HG02571 (cell line): ENCODE measurements around the gene DAW1.
A peak's percentile ranks its signal among the peaks of the same experiment; 100 is the strongest.

Experiments used
- ATAC-seq: cut with Tn5 transposase; IDR thresholded peaks from one replicate; pipeline ENCODE4 v1.9.1; 2021; ENCODE audit warnings: mild to moderate bottlenecking, moderate library complexity; ENCODE audit not compliant: unreplicated experiment

DAW1 gene

GRCh38 chr2:227861011-227861410, 10.4 kb upstream of the DAW1 start:
- ATAC-seq = no peak

GRCh38 chr2:227862227-227862740, 9.1 kb upstream of the DAW1 start:
- ATAC-seq = no peak

DNA sequence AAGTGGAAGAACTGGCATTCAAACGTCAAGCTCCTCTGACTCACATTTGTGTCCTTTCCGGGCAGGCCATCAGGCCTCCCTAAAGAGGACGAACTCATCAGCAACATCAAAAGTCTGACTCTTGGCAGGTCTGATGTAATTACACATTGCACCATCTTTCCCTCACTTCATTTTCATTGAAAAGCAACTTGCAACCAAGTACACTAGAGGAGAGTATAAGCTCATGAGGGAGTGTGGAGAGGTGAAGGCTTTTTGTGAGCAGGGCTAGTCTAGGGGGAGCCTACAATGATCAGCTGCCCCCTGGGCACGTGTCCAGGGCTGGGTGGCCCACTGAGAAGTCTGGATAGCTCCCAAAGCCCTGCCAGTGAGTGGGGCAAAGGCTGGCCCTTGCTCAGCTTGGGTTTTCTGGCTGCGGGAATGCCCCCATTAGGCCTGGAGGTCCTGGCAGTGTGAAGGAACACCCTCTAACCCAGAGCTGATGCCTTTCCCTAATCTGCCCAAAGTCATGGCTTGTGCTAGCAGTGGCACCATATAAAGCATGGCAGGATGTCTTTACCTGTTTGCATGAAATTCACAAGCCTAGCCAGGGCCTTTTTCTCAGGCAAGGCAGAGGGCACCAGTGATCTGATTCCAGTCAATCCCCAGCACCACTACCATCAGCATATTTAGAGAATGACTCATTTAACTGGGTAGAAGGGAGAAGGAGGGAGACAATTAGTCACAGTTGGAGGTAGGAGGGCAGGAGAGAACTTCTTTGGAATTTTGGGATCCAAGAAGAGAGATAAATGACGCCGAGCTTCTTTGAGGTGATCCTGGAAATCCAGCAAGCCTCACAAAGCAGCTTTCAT, 8.5 kb upstream of the DAW1 start:
- no peak for ATAC-seq

DNA sequence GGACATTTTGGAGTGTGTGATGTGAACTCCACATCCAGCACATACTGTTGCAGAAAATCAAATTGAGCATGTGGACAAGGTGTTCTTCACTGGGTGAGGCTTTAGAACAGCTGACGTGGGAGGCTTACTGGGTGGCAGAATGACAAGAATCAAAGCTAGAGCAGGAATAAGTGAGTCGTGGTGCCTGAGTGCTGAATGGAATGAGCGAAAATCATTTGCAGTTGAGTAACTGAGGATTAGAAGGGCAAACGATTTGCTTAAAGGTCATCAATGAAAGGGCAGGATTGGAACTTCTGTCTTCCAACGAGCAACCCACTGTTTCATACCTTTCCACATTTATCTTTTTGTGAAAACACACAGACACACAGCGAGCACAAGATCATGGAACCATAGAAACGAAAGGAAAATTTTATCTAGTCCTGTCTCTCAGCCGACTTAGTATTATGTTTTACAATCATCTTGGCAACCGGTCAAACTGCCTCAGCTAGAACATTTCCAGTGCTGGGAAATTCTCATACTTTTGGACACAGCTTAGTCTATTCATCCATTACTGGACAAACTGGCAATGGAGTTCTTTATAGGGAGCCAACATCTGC, 7.2 kb upstream of the DAW1 start:
- no peak for ATAC-seq

GRCh38 chr2:227865291-227865690, 6.1 kb upstream of the DAW1 start:
- no peak for ATAC-seq

GRCh38 chr2:227867386-227867785, 4.0 kb upstream of the DAW1 start:
- ATAC-seq = no peak

- ATAC-seq = no peak
Observed at GRCh38 chr2:227870710-227871374, 589 bp upstream of the DAW1 start.

- no peak for ATAC-seq
Observed at GRCh38 chr2:227872676-227873075, 1.2 kb downstream of the DAW1 start.

GRCh38 chr2:227876300-227876801, 4.9 kb downstream of the DAW1 start:
- no peak for ATAC-seq

GRCh38 chr2:227877421-227878310, 6.2 kb downstream of the DAW1 start:
- no peak for ATAC-seq

DNA sequence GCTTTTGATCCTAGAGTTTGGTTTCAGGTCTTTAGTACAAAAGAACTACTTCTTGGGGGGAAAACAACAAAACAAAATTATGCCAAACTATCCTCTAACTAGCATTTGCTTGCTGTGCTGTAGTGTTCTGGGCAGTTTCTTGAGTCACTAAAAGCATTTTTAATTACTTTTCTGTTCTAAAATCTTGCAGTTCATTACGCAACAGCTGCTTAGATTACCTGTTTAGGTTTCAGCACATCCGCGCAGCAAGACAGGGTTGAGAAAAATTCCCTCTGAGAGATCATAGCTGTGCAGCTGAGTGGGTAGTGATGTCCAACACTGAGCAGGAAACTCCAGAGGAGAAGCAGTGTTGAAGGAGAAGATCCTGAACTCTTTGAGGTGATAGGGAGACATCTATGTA, 9.0 kb downstream of the DAW1 start:
- no peak for ATAC-seq

DNA sequence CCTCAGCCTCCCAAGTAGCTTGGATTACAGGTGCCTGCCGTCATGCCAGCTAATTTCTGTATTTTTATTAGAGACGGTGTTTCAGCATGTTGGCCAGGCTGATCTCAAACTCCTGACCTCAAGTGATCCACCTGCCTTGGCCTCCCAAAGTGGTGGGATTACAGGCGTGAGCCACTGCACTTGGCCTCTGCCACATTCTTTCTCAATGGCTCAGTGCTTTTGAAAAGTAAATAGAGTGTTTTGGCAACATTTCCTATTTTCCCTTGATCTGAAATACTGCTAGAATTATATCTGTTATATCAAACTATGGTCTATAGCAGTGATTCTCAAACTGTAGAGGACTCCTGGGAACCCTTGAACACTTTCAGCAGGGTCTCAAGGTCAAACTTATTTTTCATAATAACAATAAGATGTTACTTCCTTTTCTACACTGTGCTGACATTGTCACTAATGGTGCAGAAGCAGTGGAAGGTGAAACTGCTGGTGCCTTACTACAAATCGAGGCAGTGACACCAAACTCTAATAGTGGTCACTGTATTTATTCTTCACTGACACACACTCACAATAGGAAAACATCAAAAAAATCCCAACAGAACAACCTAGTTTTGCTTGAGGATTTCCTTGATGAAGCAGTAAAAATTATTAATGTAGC, 10.6 kb downstream of the DAW1 start:
- no peak for ATAC-seq

DNA sequence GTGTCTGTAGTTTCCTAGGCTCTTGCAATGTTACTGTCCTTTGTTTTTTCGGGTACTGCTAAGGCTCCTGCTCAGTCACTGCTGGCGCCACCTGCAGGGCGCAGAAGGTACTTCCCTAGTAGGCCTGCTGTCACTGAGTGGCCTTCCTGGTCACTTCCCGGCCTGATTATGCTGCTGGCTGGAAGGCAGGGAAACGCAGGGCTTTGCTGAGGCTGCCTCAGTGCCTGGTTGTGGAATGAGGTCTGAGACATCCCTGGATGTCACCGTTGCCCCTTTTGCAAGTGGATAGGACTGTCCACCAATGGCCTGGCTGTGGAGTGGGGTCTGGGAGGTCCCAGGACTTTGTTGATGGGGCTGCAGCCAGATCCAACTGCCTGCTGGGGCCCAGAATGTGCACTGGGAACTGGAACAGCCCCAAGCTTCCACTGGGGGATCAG, 13.1 kb downstream of the DAW1 start:
- peak; percentile 95 for ATAC-seq

- no peak for ATAC-seq
Observed at GRCh38 chr2:227886149-227886548, 14.7 kb downstream of the DAW1 start.

DNA sequence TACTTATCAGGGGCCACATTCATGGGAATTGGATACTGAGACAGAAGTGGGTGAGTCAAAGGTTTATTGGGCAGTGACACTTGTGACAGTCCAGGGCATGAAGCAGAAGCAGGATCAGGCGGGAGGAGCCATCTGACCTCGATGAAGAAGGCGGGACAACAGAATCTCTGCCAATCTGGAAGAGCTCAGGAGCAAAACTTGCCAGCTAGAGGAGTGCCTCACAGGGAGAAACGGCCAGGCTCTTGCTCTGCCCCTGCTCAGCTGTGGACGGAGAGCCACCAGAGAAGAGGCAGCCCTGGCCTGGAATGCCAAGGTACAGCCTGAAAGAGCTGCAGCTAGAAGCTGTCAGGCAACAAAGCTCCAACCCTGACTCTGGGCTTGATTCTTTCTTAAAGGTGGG, 16.9 kb downstream of the DAW1 start:
- no peak for ATAC-seq

GRCh38 chr2:227889336-227889735, 17.9 kb downstream of the DAW1 start:
- no peak for ATAC-seq

DNA sequence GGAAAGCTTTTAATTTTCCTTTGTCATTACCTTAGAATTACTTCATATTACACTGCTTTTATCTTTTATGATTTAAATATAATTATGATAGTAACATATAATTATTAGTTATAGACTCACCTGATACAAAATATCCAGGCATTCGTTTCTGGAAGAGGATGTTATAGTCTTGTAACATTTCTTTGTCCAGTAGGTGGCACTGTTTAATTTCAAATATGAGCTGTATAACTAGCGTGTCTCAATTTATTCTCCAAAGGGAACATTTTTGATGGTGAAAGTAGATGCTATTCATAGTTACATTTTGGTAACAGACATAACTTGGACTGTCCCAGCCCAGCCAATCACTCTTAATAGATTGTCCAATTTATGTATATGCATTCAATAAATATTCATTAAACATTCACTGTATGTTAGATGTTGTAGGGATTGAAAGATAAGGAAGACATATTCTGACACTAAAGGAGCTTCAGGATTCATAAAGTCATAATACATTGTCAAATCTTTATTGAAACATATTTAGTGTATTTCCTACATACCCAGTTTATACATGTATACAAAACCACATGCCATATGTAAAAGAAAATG, 19.2 kb downstream of the DAW1 start:
- ATAC-seq = peak; percentile 53

GRCh38 chr2:227891673-227892072, 20.2 kb downstream of the DAW1 start:
- no peak for ATAC-seq

DNA sequence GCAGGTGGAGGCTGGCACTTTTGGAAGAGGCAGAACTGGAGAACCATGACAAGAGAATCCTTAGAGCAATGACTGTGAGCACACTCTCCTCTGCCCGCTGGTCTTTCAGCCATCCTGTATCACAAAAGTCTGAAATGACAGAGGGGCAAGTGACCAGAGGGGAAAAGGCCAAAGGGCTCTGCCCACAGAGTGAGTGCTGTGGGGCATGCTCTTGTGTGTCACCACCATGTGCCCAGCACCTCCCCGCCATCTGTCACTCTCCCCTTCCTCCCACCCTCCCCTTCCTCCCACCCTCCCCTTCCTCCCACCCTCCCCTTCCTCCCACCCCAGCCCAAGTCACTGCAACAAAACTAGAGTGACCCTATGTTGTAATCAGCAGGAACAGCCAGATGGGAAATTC, 31.9 kb downstream of the DAW1 start:
- no peak for ATAC-seq

DNA sequence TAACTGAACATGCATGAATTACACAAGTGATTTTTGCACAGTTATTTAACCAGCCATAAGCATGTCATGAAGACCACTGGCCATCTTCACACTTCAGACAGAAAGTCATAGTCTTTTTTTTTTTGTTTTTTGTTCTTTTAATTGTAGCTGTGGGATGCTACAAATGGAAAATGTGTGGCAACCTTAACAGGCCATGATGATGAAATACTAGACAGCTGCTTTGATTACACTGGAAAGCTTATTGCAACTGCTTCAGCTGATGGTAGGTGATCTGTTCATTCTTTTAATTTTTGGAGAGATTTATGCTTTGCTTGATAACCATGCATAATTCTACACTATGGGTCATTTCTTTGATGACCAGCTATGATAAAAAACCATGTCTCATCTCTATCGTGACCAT, 35.6 kb downstream of the DAW1 start:
- no peak for ATAC-seq
